ENCODE measurements around the gene IDI1.

- TF ChIP-seq CTCF (conservative IDR thresholded peaks at IDR 0.05; ENCODE audit: low read length) (no peak), EZH2phosphoT487 (IDR thresholded peaks at IDR 0.05; ENCODE audit: borderline replicate concordance) (no peak)
Measured at GRCh38 chr10:992467-992866, 56.5 kb downstream of the IDI1 start.

Data from Loucy (cell line).